ENCODE results near the gene PPP3CA.

Gene PPP3CA

DNA sequence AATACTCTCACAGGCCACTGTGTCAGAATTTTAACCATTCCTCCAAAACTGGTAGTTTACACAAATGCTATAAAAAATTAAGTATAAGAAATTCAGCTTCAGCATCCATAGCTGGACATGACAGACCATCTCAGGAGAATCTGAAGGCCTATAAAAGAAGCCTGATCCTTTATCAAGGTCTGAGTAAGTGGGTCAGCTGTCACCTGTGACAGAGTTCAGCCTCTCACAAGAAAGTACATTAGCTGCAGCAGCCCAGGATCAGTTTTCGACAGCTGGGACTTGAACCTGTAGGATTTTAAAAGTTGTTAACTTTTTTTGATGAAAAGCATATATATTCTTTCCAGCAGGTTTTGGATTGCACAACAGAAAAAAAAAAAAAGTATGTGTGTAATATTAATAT lies 60.7 kb downstream of the PPP3CA start:
- FAIRE-seq: no peak

DNA sequence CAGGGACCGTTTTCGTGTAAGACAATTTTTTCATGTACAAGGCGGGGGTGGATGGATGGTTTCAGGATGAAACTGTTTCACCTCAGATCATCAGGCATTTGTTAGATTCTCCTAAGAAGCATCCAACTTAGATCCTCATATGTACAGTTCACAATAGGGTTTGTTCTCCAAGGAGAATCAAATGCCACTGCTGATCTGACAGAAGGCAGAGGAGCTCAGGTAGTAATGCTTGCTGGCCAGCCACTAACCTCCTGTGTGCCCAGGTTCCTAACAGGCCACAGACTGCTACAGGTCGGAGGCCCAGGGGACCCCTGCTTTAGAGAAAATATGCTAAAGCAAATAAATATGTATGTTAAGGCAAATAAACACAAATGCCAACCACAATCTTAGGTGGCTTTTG lies 61.3 kb downstream of the PPP3CA start:
- no peak for FAIRE-seq

DNA sequence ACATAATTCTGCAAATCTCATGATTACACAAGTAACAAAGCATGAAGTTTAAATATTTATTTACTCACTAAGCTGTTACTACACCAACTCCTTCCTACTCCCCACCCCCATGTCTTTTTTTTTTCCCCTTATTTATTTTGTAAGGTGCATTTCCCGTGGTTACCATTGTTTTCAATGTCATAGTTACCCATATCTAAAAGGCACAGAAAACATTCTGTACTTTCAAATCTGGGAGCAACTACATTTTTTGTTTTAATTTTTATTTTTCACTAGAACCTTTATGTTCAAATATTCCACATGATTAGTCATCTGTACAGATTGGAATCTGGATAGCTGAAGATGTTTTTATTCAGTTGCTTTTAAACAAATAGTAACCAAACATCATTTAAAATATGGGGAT lies 62.8 kb downstream of the PPP3CA start:
- no peak for FAIRE-seq

DNA sequence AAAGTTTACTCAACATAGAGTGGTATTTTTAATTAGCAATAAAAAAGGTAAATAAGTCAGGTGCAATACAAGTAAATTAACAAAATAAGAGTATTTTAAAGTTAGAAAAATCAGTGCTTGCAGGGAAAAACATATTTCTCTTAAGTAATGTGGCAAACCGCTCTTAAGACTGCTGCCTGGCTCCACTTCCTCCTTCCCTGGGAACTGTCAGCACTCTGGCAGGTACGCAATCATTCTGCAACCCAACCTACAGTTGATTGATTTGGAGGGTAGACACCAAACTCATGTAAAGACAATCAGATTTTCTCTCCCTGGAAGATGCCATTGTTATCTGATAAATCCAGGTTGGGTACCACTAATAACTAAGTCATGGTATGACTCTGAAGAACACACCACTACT lies 63.9 kb downstream of the PPP3CA start:
- no peak for FAIRE-seq

DNA sequence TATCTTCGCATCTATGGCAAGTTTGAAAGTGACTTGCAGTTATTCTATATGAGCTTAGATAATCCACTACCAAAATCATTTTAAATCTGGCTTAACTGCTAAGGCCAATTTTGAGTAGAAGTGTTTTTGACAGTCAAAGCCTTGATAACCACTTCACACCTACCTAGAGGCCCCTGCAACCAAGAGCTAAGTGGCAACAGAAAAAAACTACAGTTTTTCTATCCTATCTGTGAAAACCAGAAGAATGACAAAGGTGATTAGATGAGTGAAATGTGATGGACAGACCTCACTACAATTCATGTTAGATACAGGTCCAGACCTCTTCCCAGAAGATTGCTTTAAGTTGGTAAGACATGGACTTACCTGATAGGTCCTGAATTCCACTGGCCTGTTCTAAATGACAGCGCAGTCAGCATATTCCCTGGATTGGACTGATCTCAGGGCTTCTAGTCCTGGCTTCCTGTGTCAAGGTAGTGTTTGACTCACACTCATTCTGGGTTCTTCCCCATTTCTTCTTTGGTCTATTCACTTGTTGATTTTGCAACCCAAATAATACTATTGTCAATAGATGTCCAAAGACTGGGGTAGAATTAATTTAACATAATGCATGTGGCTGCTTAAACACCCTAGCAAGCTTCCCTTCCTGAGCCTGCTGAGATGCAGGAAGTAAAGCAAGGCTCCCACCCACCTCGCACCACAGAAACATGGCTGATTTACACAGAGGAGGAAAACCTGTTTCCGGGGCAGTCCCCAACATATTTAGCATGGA lies 65.1 kb downstream of the PPP3CA start:
- FAIRE-seq: no peak

DNA sequence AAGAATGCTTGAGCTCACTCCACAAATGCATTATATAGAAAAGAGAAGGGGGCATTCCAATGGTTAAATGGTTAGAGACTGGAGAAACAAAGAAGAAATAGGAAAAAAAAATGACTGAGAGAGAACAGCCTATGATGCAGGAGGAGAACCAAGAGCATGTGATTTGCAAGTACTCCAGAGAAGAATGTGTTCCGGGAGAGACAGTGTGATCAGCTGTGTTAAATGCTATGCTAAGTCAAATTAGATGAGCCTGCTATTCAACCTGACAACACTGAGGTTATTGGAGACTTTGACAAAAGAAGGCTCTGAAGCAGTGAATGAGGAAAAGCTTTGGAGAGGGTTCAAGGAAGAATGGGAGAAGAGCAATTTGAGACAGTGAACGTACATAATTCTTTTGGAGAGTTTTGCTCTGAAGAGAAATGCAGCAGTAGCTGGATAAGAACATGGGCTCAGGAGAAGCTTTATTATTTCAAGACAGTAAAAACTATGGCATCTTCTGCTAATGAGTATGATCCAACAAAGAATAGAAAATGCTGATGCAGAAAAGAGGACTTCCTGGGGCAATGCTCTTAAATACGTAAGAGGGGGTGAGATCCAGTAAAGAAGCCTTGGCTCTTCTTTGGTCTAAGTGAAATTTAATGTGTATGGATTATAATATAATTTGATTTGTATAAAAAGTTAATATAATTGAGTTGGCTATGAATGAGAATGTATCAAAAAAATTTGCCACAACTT lies 66.3 kb downstream of the PPP3CA start:
- no peak for FAIRE-seq

DNA sequence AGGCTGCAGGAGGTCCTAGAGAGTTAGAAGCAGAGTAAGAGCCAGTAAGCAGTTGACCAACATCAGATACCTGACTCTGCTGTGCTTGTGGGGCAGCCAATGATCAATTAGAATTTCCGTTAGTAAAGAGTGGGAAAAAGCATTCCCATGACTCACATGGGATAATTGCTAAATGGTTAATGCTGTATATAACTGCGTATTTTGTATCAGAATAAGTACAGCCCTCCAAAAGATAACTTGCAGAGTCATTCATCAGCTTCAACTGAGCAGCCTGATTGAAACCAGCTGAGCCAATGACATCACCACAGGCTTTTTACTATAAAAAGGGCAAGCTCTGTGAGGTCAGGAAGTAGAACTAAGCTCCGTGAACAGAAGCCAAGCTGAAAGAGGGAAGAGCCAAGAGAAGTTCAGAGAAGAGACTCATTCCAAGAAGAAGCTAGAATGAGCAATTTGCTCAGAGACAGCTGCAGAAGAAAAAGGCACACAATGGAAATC lies 67.9 kb downstream of the PPP3CA start:
- FAIRE-seq: no peak

DNA sequence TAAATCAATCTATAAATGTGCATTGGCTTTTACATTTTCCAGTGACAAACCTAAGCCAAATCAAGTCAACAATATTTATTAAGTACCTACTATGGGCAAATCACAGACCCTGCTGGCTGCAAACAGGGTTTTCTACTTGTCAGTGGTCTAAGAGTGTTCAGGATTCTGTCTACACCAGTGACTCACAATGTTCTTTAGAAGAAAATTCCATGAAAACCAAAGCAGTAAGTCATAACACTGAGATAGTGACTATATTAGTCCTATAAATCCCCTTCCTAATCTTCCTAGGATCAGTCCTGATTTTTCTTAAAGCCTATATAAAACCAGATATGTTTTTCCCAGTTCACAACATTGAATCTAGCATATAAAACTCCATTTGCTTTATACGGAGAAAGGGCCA lies 69.7 kb downstream of the PPP3CA start:
- FAIRE-seq: no peak

DNA sequence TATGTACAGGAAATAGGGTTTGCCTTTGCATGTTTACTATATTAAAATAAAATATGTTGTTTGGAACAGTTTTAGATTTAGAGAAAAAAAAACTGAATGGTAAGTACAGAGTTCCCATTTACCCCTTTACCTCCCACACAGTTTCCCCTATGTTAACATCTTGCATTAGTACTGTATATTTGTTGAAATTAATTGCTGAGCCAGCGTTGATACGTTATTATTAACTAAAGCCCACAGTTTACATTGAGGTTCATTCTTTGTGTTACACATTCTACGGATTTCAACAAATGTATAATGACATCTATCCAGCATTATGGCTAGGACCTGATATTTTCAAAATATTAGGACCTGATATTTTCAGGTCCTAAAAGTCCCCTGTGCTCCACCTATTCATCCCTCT lies 70.7 kb downstream of the PPP3CA start:
- FAIRE-seq: no peak

DNA sequence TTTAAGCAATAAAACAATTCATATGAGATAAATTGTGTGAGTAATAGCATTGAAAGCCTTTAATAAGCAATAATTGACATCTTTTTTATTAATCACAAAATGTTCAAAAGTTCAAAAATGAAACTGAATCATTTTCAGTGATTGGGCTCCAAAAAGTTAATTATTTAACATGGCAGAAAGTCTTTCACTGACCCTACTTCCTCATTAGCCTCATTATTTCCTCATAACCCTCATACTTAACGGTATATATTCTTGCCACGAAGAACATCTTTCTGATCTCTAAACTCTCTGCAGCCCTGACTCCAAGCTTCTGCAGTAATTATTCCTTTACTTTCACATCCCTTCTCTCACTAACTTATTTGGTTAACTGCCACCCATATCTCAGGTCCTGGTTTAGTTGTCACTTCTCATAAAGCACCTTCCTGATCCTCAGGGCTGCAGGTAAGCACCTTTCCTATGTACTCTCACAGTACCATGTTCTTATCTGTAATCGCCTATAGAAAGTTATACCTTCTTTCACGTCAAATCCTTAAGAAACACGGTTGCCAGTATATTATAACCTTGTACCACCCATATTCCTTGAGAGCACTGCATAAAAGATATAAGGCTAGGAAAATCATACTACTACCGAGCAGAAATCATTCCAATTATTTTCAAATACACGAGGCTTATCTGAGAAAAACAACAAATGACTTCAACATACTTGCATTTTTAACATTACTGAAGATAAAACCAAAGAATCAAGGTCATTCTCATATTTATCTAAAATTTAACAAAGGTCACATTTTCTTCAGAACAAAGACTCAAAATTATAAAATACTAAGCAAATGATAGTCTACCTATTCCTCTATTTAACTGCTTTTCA lies 72.2 kb downstream of the PPP3CA start:
- FAIRE-seq: no peak

DNA sequence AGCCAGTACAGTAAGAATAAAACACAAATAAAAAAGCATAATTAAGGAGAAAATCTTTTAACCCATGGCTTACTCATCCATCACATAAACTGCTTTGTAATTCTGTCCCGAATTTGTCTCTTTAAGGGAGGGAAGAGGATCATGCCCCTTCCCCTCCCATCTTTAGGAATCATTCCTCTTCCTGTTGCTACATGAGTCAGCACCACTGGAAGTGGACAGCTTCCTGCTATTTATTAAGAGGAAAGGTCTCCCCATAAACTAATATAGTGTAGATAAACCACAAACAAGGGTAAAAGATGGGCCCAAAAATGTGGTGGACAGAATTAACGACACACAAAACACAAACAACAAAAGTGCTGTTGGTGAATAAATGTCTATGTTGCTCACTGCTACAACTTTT lies 75.8 kb downstream of the PPP3CA start:
- FAIRE-seq: no peak

DNA sequence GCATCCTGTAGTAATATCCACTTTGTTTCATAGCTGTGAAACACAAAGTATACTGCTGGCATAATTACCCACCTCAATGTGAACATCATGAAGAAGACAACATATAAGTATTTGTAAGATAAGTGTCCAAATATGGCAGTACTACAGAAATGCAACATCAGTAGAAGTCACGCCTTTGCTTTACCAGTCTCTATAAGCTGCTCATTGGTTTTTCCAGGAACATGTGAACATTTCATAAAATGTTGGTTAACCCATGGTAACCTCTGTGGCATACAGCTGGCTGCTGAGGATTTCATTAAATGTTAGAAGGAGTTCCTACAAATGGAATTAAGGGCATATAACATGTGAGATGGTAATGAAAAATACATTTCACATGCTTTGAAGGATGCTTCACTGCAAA lies 77.6 kb downstream of the PPP3CA start:
- FAIRE-seq: no peak

DNA sequence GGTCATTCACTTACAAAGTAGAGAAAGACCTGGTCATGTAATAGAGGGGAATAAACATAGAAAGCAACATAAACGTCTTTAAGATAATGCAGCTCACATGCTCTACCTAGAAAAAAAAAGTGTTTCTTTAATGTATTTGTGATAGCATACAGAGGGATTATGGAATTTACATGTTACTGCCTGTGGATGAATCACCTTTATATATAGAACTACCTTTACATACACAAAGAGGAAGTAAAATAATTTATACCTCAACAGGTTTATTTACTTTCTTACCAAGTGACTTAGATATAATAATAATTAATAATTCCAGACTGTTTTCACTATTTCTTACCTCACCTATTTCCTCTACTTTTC lies 81.5 kb downstream of the PPP3CA start:
- FAIRE-seq: no peak

DNA sequence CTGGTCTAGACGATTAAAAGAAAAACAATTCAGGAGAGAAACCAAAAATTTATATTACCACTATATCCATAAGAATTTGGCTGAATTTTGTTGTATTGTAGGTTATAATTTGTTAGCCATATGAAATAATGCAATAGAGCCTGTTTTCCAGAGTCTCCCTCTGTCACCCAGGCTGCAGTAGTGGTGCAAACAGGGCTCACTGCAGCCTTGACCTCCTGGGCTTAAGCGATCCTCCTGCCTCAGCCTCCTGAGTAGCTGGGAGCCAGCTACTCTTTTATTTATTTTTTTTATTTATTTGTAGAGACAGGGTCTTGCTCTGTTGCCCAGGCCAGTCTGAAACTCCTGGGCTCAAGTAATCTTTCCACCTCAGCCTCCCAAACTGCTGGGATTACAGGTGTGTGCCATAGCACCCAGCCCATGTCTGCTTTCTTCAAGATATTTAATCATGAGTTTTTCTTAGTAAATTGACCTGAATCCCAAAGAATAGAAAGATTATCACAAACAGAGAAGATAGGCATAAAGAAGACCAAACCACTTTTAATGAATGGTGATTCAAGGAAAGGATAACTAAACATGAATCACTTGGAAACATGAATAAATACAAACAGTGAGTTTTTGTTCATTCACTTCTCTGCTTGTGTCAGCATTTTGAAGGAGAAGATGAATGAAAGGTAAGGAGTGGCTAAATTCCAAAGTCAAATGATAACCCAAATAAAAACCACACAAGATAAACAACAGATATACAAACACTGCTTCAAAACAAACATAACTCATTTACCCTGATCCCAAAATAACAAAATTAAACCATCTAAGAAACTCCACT lies 82.1 kb downstream of the PPP3CA start:
- no peak for FAIRE-seq

DNA sequence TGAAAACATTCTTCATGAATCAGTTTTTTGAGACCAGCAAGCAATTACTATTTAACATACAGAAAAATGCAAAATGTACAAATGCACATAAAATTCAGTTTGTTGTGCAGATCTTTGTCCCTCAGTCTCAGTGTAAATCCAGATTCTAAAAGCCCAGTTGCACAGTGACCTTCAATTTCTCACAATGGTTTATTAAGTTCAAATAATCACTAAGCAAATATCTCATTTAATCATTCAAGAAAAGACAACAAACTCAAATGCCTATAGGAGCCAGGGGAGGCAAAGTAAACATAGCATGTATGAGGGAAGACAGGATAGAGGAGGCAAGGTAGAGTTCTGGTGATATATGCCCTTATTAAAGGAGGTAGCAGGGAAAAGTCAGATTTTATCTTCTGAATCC lies 82.8 kb downstream of the PPP3CA start:
- FAIRE-seq: no peak

DNA sequence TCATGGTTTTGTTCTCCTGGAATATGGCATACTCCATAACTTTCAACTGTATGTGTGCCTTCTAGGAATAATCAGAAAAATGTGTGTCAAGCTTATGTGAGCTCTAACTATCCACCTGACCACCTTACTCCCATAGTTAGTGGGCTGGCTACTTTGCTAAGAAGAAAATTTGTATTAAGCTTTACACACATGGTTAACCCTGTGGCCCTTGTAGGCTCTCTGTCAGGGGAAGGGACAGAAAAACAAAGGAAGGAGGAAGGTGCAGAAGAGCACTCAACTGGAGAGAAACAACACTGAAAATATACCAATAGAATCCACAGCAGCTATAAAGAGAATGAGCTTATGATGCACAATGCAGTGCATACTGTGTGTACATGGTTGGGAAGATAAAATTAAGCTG lies 84.6 kb downstream of the PPP3CA start:
- no peak for FAIRE-seq

DNA sequence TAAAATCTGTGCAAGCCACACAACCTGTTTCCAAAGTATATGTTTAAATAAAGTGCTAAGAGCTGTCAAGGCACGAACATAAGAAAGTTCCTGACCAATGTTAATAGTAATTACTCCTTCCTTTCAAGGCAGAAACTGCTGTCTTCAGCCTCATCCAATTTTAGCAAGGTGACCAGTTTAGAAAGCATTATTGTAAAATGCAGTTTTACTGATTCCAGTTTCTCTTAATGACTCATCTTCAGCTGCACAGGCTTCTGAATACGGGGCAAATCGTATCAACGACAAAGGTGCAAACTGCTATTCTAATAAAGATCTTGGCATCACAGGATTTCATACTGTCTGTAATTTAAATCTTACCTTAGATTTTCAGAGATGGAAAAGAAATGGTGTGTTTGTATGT lies 87.5 kb downstream of the PPP3CA start:
- FAIRE-seq: no peak

DNA sequence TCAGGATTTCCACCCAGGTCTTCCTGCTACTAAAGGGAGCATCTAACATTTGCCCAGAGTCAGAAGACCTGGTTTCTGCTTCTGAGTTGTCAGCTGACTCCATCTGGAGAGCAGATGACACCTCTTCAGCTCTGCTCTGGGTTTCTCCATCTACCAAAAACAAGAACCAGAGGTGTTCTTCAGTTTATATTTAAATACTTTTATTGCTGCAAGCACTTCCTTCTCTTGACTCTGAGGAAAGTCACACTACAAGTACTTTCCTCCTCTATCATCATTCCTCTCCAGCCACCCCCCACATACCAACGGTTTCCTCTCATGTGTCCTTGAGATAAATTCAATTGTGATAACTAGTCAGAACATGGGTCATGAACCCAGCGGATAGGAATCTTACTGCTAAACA lies 88.4 kb downstream of the PPP3CA start:
- FAIRE-seq: no peak

DNA sequence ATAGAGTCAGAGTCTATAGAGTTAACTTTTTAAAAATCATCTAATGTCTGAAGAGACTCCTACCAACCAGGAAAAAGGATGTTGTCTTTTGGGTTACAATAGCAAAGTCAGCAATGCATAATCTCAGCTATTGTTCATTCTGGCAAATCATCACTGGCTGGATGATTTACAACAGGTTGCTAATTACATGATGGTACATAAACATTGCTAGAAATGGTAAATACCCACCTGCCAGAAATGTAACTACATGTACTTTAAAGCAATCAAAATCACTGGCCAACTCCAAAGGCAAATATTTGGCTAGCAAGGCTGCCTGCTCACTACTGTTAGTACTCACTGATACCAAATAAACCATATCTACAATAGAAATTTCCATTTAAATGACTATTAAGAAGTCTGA lies 91.1 kb downstream of the PPP3CA start:
- FAIRE-seq: no peak

DNA sequence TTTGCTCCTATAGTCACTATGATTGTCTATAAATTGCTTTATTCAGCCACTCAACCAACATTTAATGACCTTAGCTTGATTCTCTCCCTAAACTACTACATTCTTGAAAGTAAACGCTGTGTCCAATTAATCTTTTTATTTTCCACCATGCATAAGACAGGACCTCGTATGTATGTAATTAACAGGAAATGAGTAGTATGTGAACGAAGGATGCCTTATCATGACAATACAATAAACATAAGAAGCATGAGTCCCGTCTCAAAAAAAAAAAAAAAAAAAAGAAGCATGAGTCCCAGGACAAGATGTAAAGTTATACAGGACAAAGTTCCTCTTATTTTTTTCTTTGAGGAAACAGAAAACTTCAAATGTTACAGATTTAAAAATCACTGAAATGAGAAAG lies 92.5 kb downstream of the PPP3CA start:
- FAIRE-seq: no peak

DNA sequence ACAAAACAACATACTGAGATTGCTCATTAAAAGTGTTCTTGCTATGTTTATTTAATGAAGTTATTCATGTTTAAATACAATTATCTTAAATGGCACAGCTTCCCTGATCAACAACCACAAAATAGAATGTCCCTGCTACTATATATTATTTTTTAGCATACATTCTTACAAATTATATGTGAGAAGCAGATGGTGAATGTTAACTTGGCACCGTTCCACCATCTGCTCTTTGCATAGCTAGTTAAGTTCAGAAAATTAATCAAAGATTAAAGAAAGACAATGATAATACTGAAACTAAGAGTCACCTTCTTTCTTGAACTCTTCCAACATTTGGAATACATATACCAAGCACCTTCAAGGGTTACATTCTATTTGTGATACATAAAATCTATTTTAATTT lies 94.2 kb downstream of the PPP3CA start:
- no peak for FAIRE-seq

DNA sequence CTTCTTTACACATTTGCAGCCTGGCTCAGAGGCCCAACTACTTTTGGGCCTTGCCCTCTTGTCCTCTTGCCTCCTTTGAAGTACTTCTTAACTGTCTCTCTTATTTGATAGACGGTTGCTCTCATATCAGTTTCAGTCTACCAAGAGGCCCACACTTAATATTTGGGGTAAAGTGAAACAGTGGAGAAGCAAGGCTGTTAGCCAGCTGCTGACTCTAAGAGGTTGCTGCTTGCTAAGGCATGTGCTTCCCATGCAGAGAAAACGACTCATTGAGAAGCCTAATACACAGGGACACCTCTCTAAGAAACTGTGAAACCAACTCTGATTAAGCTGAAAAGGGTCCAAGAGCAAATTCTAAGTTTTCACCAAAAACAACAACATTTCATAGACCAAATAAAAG lies 94.6 kb downstream of the PPP3CA start:
- FAIRE-seq: no peak

DNA sequence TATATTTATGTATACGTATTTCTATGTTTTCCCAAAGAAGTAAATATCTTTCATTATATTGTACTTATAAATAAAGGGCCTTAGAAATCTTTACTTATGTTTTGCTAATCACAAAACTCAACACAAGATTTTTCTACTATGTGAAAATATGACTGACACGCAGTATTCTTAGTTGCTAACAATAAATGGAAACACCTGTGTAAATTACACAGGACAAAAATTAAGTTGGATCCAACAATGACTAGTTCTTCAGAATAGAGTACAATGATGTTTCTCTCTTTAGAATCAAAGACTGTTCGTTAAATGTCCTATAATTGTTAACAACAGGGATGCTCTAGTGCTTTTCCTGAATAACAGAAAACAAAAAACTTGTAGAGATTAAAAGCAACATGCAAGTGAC lies 96.1 kb downstream of the PPP3CA start:
- FAIRE-seq: no peak

All from TTC549 (cell line).